ENCODE results near the gene LENG9. TPM values are rescaled to one million over a fixed set of nuclear protein-coding genes. Genes with fewer than 3 reads are reported as not detected.

LENG9 gene
- polyA plus RNA-seq, 3 donors, result 5.7 to 19.7 (median 7.3) TPM

GRCh38 chr19:54462655-54463530 is 685 bp downstream of the LENG9 start:
- WGBS, 3 donors, result 4 to 7% (median 5%) methylated on average over 76 to 91 of the region's 91 CpGs
- H3K27ac ChIP-seq (ENCODE audit: low read depth, low read length), result peak overlapping the region; percentile 81

GRCh38 chr19:54462047-54462654 is 1.4 kb downstream of the LENG9 start:
- WGBS, 3 donors, result 38 to 73% (median 58%) methylated on average over 15 of the region's 15 CpGs
- H3K27ac ChIP-seq (ENCODE audit: low read depth, low read length), result peak overlapping the region; percentile 81

- no peak overlapping the region for H3K27ac ChIP-seq (ENCODE audit: low read depth, low read length)
- 35 to 71% (median 62%) methylated on average over 3 of the region's 3 CpGs for WGBS, 3 donors
These were observed 2.0 kb downstream of the LENG9 start for GRCh38 chr19:54461613-54462012.

- 64 to 83% (median 80%) methylated on average over 26 to 27 of the region's 27 CpGs for WGBS, 3 donors
- H3K27ac ChIP-seq (ENCODE audit: low read depth, low read length), result no peak overlapping the region
These were observed 2.4 kb downstream of the LENG9 start for GRCh38 chr19:54461210-54461609.

- WGBS, 3 donors, result 64 to 83% (median 77%) methylated on average over 29 to 39 of the region's 39 CpGs
- H3K27ac ChIP-seq (ENCODE audit: low read depth, low read length), result no peak overlapping the region
These were observed 3.2 kb downstream of the LENG9 start for GRCh38 chr19:54460230-54461005.

- 40 to 80% (median 75%) methylated on average over 15 to 16 of the region's 16 CpGs for WGBS, 3 donors
- H3K27ac ChIP-seq (ENCODE audit: low read depth, low read length), result no peak overlapping the region
These were observed 4.0 kb downstream of the LENG9 start for GRCh38 chr19:54459282-54460229.

GRCh38 chr19:54458648-54459281 is 4.8 kb downstream of the LENG9 start:
- 67 to 89% (median 89%) methylated on average over 11 of the region's 11 CpGs for WGBS, 3 donors
- no peak overlapping the region for H3K27ac ChIP-seq (ENCODE audit: low read depth, low read length)

- H3K27ac ChIP-seq (ENCODE audit: low read depth, low read length), result no peak overlapping the region
- WGBS, 3 donors, result 83 to 93% (median 91%) methylated on average over 42 of the region's 42 CpGs
These were observed 5.6 kb downstream of the LENG9 start for GRCh38 chr19:54457773-54458647.

- H3K27ac ChIP-seq (ENCODE audit: low read depth, low read length), result no peak overlapping the region
- WGBS, 3 donors, result 90 to 93% (median 92%) methylated on average over 48 to 51 of the region's 51 CpGs
These were observed 6.9 kb downstream of the LENG9 start for GRCh38 chr19:54456423-54457373.

GRCh38 chr19:54455786-54456422 is 7.7 kb downstream of the LENG9 start:
- 90 to 94% (median 94%) methylated on average over 40 of the region's 40 CpGs for WGBS, 3 donors
- H3K27ac ChIP-seq (ENCODE audit: low read depth, low read length), result no peak overlapping the region

- WGBS, 3 donors, result 88 to 90% (median 90%) methylated on average over 31 to 33 of the region's 33 CpGs
- H3K27ac ChIP-seq (ENCODE audit: low read depth, low read length), result no peak overlapping the region
These were observed 8.6 kb downstream of the LENG9 start for GRCh38 chr19:54454781-54455675.

GRCh38 chr19:54453921-54454780 is 9.4 kb downstream of the LENG9 start:
- no peak overlapping the region for H3K27ac ChIP-seq (ENCODE audit: low read depth, low read length)
- 87 to 92% (median 90%) methylated on average over 31 of the region's 31 CpGs for WGBS, 3 donors

GRCh38 chr19:54452626-54453025 is 11.0 kb downstream of the LENG9 start:
- H3K27ac ChIP-seq (ENCODE audit: low read depth, low read length), result no peak overlapping the region
- 81 to 90% (median 87%) methylated on average over 11 of the region's 11 CpGs for WGBS, 3 donors
